HG03439 (cell line): ENCODE results near the gene CIART.

ENCODE experiments used
- ATAC-seq: cut with Tn5 transposase; IDR thresholded peaks from one replicate; pipeline ENCODE4 v1.9.1; 2021; ENCODE audit warnings: mild to moderate bottlenecking, moderate library complexity; ENCODE audit not compliant: unreplicated experiment

CIART gene

GRCh38 chr1:150261367-150261766, 21.0 kb upstream of the CIART start:
- no peak for ATAC-seq

GRCh38 chr1:150262388-150263320, 19.7 kb upstream of the CIART start:
- no peak for ATAC-seq

- ATAC-seq = no peak
Observed at GRCh38 chr1:150263549-150263948, 18.8 kb upstream of the CIART start.

GRCh38 chr1:150267896-150268295, 14.5 kb upstream of the CIART start:
- no peak for ATAC-seq

GRCh38 chr1:150268340-150268704, 14.0 kb upstream of the CIART start:
- ATAC-seq = peak; percentile 14

- peak; percentile 91 for ATAC-seq
Observed at GRCh38 chr1:150268705-150269403, 13.5 kb upstream of the CIART start, which contains the start of gene APH1A. TSS of gene APH1A (minus strand) at chr1:150269016. CDS start at chr1:150268810, 206 bp downstream.

GRCh38 chr1:150269451-150269850, 12.9 kb upstream of the CIART start:
- no peak for ATAC-seq

- no peak for ATAC-seq
Observed at GRCh38 chr1:150271291-150271959, 10.9 kb upstream of the CIART start.

- no peak for ATAC-seq
Observed at GRCh38 chr1:150273311-150273710, 9.0 kb upstream of the CIART start.

GRCh38 chr1:150280138-150280707, 2.1 kb upstream of the CIART start:
- no peak for ATAC-seq

- no peak for ATAC-seq
Observed at GRCh38 chr1:150281221-150281757, 1.1 kb upstream of the CIART start.

- ATAC-seq = no peak
Observed at GRCh38 chr1:150282558-150282958, 204 bp downstream of the CIART start.

- no peak for ATAC-seq
Observed at GRCh38 chr1:150283260-150283659, 906 bp downstream of the CIART start.

- no peak for ATAC-seq
Observed at GRCh38 chr1:150288382-150288781, 6.0 kb downstream of the CIART start.

- ATAC-seq = no peak
Observed at GRCh38 chr1:150288822-150289221, 6.5 kb downstream of the CIART start.

GRCh38 chr1:150293433-150294253, 11.3 kb downstream of the CIART start, which contains the start of gene MRPS21:
TSS of gene MRPS21 (plus strand) at chr1:150293861. CDS start at chr1:150294367, 506 bp downstream.
- ATAC-seq = peak; percentile 89

- ATAC-seq = no peak
Observed at GRCh38 chr1:150295476-150295875, 13.1 kb downstream of the CIART start.

GRCh38 chr1:150299716-150300115, 17.4 kb downstream of the CIART start:
- no peak for ATAC-seq

GRCh38 chr1:150302338-150302737, 20.0 kb downstream of the CIART start:
- no peak for ATAC-seq

GRCh38 chr1:150302902-150303301, 20.5 kb downstream of the CIART start:
- ATAC-seq = no peak
